Stomach (tissue), 9 donors: Measurements from ENCODE around the gene MADCAM1. TPM values are rescaled to one million over a fixed set of nuclear protein-coding genes. Genes with fewer than 3 reads are reported as not detected.

Experiments
- DNase-seq, 2 donors: peaks; one replicate each; pipeline versions ENCODE4 v3.0.0 to v3.0.0-alpha.2; 2013 to 2019
- H3K27ac ChIP-seq, 5 donors: fragments of 200-600 bp in 4 of 5; sonication (generic) in 4 of 5; one replicate each; pipeline ENCODE4 v1.5.1; 2013 to 2019; ENCODE audit warnings: mild to moderate bottlenecking in 1 of 5, moderate library complexity in 1 of 5
- H3K27me3 ChIP-seq, 3 donors: fragments of 200-600 bp; sonication (generic); one replicate each; pipeline ENCODE4 v1.5.1; 2017 to 2019; ENCODE audit warnings: mixed run types in 1 of 3
- H3K36me3 ChIP-seq, 4 donors: fragments of 200-600 bp; sonication (generic); 1 replicate in 3 of 4; 2 replicates in 1 of 4; pipeline ENCODE4 v1.5.1; 2016 to 2019
- H3K4me1 ChIP-seq, 4 donors: fragments of 200-600 bp; sonication (generic); one replicate each; pipeline ENCODE4 v1.5.1; 2016 to 2019
- H3K4me3 ChIP-seq, 4 donors: fragments of 200-600 bp; sonication (generic) in 3 of 4; one replicate each; pipeline ENCODE4 v1.5.1; 2016 to 2019; ENCODE audit warnings: mild to moderate bottlenecking in 1 of 4
- H3K9me3 ChIP-seq, 4 donors: fragments of 200-600 bp; sonication (generic); one replicate each; pipeline ENCODE4 v1.5.1; 2016 to 2019
- CTCF ChIP-seq, 7 experiments: fragments of 450-650 bp in 4 of 7; fragments of 200-600 bp in 3 of 7; sonication (generic) in 3 of 7; IDR thresholded peaks; one replicate each; pipeline ENCODE4 v1.5.1; 2016 to 2019; ENCODE audit warnings: antibody characterized with exemption in 7 of 7, control low read depth in 2 of 7, mild to moderate bottlenecking in 1 of 7
- EP300 ChIP-seq: sonication (generic); formaldehyde crosslinking; IDR thresholded peaks from one replicate; pipeline ENCODE4 v1.6.1; 2017; ENCODE audit warnings: antibody characterized with exemption
- POLR2A ChIP-seq, 4 donors: fragments of 450-650 bp; IDR thresholded peaks; one replicate each; pipeline ENCODE4 v1.6.1; 2016; ENCODE audit warnings: antibody characterized with exemption in 4 of 4, control low read depth in 2 of 4, mild to moderate bottlenecking in 1 of 4, moderate library complexity in 1 of 4
- POLR2AphosphoS5 ChIP-seq, 3 donors: sonication (generic); formaldehyde crosslinking; IDR thresholded peaks; one replicate each; pipeline ENCODE4 v1.6.1; 2016; ENCODE audit warnings: antibody characterized with exemption in 3 of 3
- WGBS, 5 donors: extraction: QIAGEN DNeasy Blood & Tissue Kit in 3 of 5; methylation state at CpG; one replicate each; pipeline versions ENCODE4 v1.1.5 to v1.1.7; 2013 to 2018; 5-methylcytosine and 5-hydroxymethylcytosine counted together
- intact Hi-C: fragments of 100-400 bp; cut with DNase I; formaldehyde crosslinking; loops from one replicate; pipeline ENCODE4 v1.15.1; 2023; ENCODE audit warnings: low total_unique reads
- polyA plus RNA-seq, 3 donors: library from polyadenylated mRNA; stranded (reverse); fragments of 200-250 nt; gene quantifications; one replicate each; pipeline ENCODE4 v1.2.3, GENCODE V29; 2013
- total RNA-seq, 5 donors: library from RNA; depleted of rRNA; stranded (reverse); fragments of >200 nt; gene quantifications; one replicate each; pipeline versions ENCODE4 v1.1.0 to v1.2.3, GENCODE V29; 2014 to 2016
- donor health status: healthy with polysubstance abuse.
- donor health status: Bipolar disorder and iron deficiency.
- donor health status: healthy.

MADCAM1 gene
- total and polyA plus RNA-seq, 8 donors: 0.45 to 11.9 (median 2.3) TPM; not detected in 1

- Histone ChIP-seq H3K4me1 (peaks cover 16 to 25% (median 18%) of the 10 kb centered on the region in 4 donors), H3K36me3 (peaks cover 45 to 76% (median 68%) of the 10 kb centered on the region in 4 donors), H3K27me3 (no peaks in the 10 kb centered on the region), H3K9me3 (no peaks in the 10 kb centered on the region), H3K27ac (no peak overlapping the region), H3K4me3 (no peak overlapping the region)
- intact Hi-C loops: no loop called here
- DNase-seq: no peak
- 82 to 92% (median 90%) methylated on average over 36 to 40 of the region's 40 CpGs for WGBS, 5 donors
- no peak for TF ChIP-seq EP300
These were observed 42.5 kb downstream of the MADCAM1 start for GRCh38 chr19:538641-539428.

- 86 to 93% (median 90%) methylated on average over 21 to 30 of the region's 30 CpGs for WGBS, 5 donors
These were observed 43.2 kb downstream of the MADCAM1 start for GRCh38 chr19:539429-540030.

GRCh38 chr19:540867-541637 lies 44.8 kb downstream of the MADCAM1 start:
- intact Hi-C loops: no loop called here
- H3K27ac ChIP-seq: no peak overlapping the region
- H3K36me3 ChIP-seq: peaks cover 40 to 63% (median 60%) of the 10 kb centered on the region in 4 donors
- peaks cover 0 to 7% (median 0%) of the 10 kb centered on the region in 3 donors for H3K27me3 ChIP-seq
- WGBS, 5 donors: 90 to 92% (median 92%) methylated on average over 46 to 51 of the region's 51 CpGs
- DNase-seq: no peak
- no peak overlapping the region for H3K4me3 ChIP-seq
- peaks cover 0 to 8% (median 1%) of the 10 kb centered on the region in 4 donors for H3K4me1 ChIP-seq
- TF ChIP-seq POLR2A (IDR thresholded peaks at IDR 0.05): no peak
- no peak for TF ChIP-seq CTCF (IDR thresholded peaks at IDR 0.05)
- TF ChIP-seq POLR2AphosphoS5 (IDR thresholded peaks at IDR 0.05): no peak
- no peak for TF ChIP-seq EP300
- no peaks in the 10 kb centered on the region for H3K9me3 ChIP-seq

More at GRCh38 chr19:539429-540030, 43.2 kb downstream of the MADCAM1 start:
- intact Hi-C loops: no loop called here
- no peak for TF ChIP-seq POLR2AphosphoS5 (IDR thresholded peaks at IDR 0.05)
- no peak for TF ChIP-seq EP300
- TF ChIP-seq CTCF (IDR thresholded peaks at IDR 0.05): no peak
- no peak for TF ChIP-seq POLR2A (IDR thresholded peaks at IDR 0.05)
- H3K4me1 ChIP-seq: peaks cover 10 to 20% (median 14%) of the 10 kb centered on the region in 4 donors
- no peaks in the 10 kb centered on the region for H3K9me3 ChIP-seq
- no peak for DNase-seq
- no peak overlapping the region for H3K27ac ChIP-seq
- H3K4me3 ChIP-seq: no peak overlapping the region
- peaks cover 45 to 76% (median 68%) of the 10 kb centered on the region in 4 donors for H3K36me3 ChIP-seq
- no peaks in the 10 kb centered on the region for H3K27me3 ChIP-seq

- intact Hi-C loops: no loop called here
- DNase-seq: no peak
- H3K4me3 ChIP-seq: no peak overlapping the region
- H3K27me3 ChIP-seq: peaks cover 0 to 8% (median 0%) of the 10 kb centered on the region in 3 donors
- no peaks in the 10 kb centered on the region for H3K9me3 ChIP-seq
- TF ChIP-seq POLR2A (IDR thresholded peaks at IDR 0.05) (no peak), POLR2AphosphoS5 (IDR thresholded peaks at IDR 0.05) (no peak), CTCF (IDR thresholded peaks at IDR 0.05) (no peak), EP300 (no peak)
- H3K36me3 ChIP-seq: peaks cover 33 to 56% (median 53%) of the 10 kb centered on the region in 4 donors
- peaks cover 0 to 8% (median 0%) of the 10 kb centered on the region in 4 donors for H3K4me1 ChIP-seq
- H3K27ac ChIP-seq: no peak overlapping the region
- WGBS, 5 donors: 88 to 94% (median 92%) methylated on average over 12 to 26 of the region's 26 CpGs
These were observed 45.4 kb downstream of the MADCAM1 start for GRCh38 chr19:541699-542098.
